ENCODE measurements around the gene CACNB4. TPM values are rescaled to one million over a fixed set of nuclear protein-coding genes. Genes with fewer than 3 reads are reported as not detected.
"Not testable (repeated sequence)": the region's sequence is repeated elsewhere in the genome, so short reads cannot be mapped to it uniquely, and the experiment has no call there.

The CACNB4 gene
- total RNA-seq, 1 experiment from 2014 or later = 0.19 TPM

DNA sequence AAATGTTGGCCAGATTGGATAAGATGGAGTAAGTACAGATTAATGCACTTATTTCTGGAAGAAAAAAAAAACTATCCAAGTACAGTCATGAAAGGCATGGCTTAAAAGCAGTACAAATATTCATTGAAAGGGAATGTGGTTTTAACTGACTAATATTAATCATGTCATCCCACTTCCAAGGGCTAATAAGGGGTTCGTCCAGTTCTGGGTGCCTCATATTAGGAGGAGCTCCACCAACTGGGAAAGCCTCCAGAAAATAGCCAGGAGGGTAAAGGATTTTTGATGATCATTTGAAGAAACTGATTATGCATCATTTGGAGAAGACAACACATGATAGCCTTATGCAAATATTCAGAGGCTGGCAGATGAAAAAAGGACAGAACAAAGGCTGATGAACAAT, 155.4 kb downstream of the CACNB4 start:
- POLR2A ChIA-PET (ENCODE audit: low non-redundant PET) = no interaction called here
- Histone ChIP-seq H3K27ac (ENCODE audit: low read depth, low read length, poor library complexity, severe bottlenecking) (no peak overlapping the region), H3K9me3 (ENCODE audit: low read depth, low read length, poor library complexity, severe bottlenecking) (no peaks in the 10 kb centered on the region), H3K36me3 (ENCODE audit: insufficient read depth, low read length, poor library complexity, severe bottlenecking) (no peaks in the 10 kb centered on the region), H3K27me3 (replicated peaks; ENCODE audit: insufficient read depth, low read depth, low read length, poor library complexity) (peaks cover 4% of the 10 kb centered on the region), H3K4me1 (ENCODE audit: insufficient read depth, low read length, poor library complexity, severe bottlenecking) (no peaks in the 10 kb centered on the region), H3K4me3 (ENCODE audit: low read depth, low read length, poor library complexity, severe bottlenecking) (no peak overlapping the region)
- CTCF ChIA-PET = no interaction called here
- intact Hi-C loops (cut with micrococcal nuclease; ENCODE audit: unreplicated experiment) = no loop called here
- no peak for DNase-seq (ENCODE audit: low spot score)
- no TSS peak for BruUV-seq (replicated peaks)
- TF ChIP-seq, protein P1, sequence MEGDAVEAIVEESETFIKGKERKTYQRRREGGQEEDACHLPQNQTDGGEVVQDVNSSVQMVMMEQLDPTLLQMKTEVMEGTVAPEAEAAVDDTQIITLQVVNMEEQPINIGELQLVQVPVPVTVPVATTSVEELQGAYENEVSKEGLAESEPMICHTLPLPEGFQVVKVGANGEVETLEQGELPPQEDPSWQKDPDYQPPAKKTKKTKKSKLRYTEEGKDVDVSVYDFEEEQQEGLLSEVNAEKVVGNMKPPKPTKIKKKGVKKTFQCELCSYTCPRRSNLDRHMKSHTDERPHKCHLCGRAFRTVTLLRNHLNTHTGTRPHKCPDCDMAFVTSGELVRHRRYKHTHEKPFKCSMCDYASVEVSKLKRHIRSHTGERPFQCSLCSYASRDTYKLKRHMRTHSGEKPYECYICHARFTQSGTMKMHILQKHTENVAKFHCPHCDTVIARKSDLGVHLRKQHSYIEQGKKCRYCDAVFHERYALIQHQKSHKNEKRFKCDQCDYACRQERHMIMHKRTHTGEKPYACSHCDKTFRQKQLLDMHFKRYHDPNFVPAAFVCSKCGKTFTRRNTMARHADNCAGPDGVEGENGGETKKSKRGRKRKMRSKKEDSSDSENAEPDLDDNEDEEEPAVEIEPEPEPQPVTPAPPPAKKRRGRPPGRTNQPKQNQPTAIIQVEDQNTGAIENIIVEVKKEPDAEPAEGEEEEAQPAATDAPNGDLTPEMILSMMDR (conservative IDR thresholded peaks at IDR 0.05; ENCODE audit: low read depth, low read length) = no peak
- no peak for TF ChIP-seq EZH2 (IDR thresholded peaks at IDR 0.05; ENCODE audit: borderline replicate concordance, low read depth, low read length, poor library complexity, severe bottlenecking)

DNA sequence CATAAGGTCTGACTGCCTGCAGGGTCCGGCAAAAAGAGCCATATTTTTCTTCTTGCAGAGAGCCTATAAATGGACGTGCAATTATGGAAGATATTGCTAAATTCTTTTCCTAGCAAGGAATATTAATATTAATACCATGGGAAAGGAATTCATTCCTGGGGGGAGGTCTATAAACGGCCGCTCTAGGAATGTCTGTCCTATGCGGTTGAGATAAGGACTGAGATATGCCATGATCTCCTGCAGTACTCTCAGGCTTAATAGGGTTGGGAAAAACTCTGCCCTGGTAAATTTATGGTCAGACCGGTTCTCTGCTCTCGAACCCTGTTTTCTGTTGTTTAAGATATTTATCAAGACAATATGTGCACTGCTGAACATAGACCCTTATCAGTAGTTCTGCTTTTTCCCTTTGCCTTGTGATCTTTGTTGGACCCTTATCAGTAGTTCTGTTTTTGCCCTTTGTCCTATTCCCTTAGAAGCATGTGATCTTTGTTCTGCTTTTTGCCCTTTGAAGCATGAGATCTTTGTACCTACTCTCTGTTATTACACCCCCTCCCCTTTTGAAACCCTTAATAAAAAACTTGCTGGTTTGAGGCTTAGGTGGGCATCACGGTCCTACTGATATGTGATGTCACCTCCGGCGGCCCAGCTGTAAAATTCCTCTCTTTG, 156.2 kb downstream of the CACNB4 start:
- not testable (repeated sequence) for BruUV-seq (replicated peaks)

DNA sequence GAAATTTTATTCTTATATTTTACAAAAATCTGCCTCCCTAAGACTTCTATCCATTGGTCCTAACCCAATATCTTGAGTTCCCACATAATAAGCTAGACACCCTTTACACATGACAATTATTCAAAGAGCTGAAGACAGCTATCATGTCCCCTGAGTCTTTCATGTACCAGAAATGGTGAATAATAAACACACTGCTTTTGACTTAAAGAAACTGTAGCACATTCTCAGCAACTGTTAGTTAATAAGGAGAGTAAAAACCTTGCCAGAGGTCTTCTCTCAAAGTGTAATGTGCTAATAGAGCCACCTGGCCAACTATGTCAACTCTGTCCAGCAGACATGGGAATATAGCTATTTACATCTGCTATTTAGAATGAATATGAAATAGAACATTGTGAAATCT, 160.9 kb downstream of the CACNB4 start:
- TF ChIP-seq, protein P1 (conservative IDR thresholded peaks at IDR 0.05; ENCODE audit: low read depth, low read length) = no peak
- no peak for TF ChIP-seq EZH2 (IDR thresholded peaks at IDR 0.05; ENCODE audit: borderline replicate concordance, low read depth, low read length, poor library complexity, severe bottlenecking)
- Histone ChIP-seq H3K4me3 (ENCODE audit: low read depth, low read length, poor library complexity, severe bottlenecking) (no peak overlapping the region), H3K27ac (ENCODE audit: low read depth, low read length, poor library complexity, severe bottlenecking) (no peak overlapping the region), H3K9me3 (ENCODE audit: low read depth, low read length, poor library complexity, severe bottlenecking) (no peaks in the 10 kb centered on the region), H3K36me3 (ENCODE audit: insufficient read depth, low read length, poor library complexity, severe bottlenecking) (no peaks in the 10 kb centered on the region), H3K4me1 (ENCODE audit: insufficient read depth, low read length, poor library complexity, severe bottlenecking) (no peaks in the 10 kb centered on the region), H3K27me3 (replicated peaks; ENCODE audit: insufficient read depth, low read depth, low read length, poor library complexity) (peaks cover 8% of the 10 kb centered on the region)
- POLR2A ChIA-PET (ENCODE audit: low non-redundant PET) = no interaction called here
- no peak for DNase-seq (ENCODE audit: low spot score)
- CTCF ChIA-PET = interaction anchor here (0.6 kb wide), 1 partner anchor 166 kb away, joined by 3 read pairs; no protein-coding TSS in a partner anchor
- intact Hi-C loops (cut with micrococcal nuclease; ENCODE audit: unreplicated experiment) = no loop called here
- BruUV-seq (replicated peaks) = no TSS peak

More for the DNA sequence above, 156.2 kb downstream of the CACNB4 start:
- DNase-seq (ENCODE audit: low spot score); H3K9me3 ChIP-seq (ENCODE audit: low read depth, low read length, poor library complexity, severe bottlenecking); intact Hi-C loops (cut with micrococcal nuclease; ENCODE audit: unreplicated experiment); H3K4me1 ChIP-seq (ENCODE audit: insufficient read depth, low read length, poor library complexity, severe bottlenecking); H3K4me3 ChIP-seq (ENCODE audit: low read depth, low read length, poor library complexity, severe bottlenecking); CTCF ChIA-PET; H3K27me3 ChIP-seq (replicated peaks; ENCODE audit: insufficient read depth, low read depth, low read length, poor library complexity); H3K36me3 ChIP-seq (ENCODE audit: insufficient read depth, low read length, poor library complexity, severe bottlenecking); POLR2A ChIA-PET (ENCODE audit: low non-redundant PET); H3K27ac ChIP-seq (ENCODE audit: low read depth, low read length, poor library complexity, severe bottlenecking): not testable (repeated sequence)

DNA sequence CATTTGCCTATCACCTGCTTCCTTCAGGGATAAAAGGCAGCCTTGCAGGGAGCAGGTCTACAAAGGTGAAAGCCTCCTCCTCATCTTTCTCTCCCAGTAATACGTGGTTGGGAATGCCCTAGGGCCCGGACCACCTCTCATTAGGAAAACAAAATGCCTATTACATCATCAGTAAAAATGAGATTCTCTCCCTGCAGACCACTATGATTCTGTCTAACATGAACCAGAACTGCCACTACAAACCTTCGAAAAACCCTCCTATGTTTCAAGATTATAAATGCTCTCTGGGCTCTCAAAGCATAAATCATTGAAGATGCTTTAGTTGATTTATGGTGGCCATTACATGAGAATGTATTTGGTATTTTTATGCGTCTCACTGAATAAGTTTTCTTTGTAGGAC, 162.2 kb downstream of the CACNB4 start:
- POLR2A ChIA-PET (ENCODE audit: low non-redundant PET) = no interaction called here
- H3K4me1 ChIP-seq (ENCODE audit: insufficient read depth, low read length, poor library complexity, severe bottlenecking) = no peaks in the 10 kb centered on the region
- TF ChIP-seq EZH2 (IDR thresholded peaks at IDR 0.05; ENCODE audit: borderline replicate concordance, low read depth, low read length, poor library complexity, severe bottlenecking) = no peak
- TF ChIP-seq, protein P1 (conservative IDR thresholded peaks at IDR 0.05; ENCODE audit: low read depth, low read length) = no peak
- peaks cover 10% of the 10 kb centered on the region for H3K27me3 ChIP-seq (replicated peaks; ENCODE audit: insufficient read depth, low read depth, low read length, poor library complexity)
- CTCF ChIA-PET = no interaction called here
- intact Hi-C loops (cut with micrococcal nuclease; ENCODE audit: unreplicated experiment) = no loop called here
- DNase-seq (ENCODE audit: low spot score) = no peak
- H3K9me3 ChIP-seq (ENCODE audit: low read depth, low read length, poor library complexity, severe bottlenecking) = no peaks in the 10 kb centered on the region
- H3K36me3 ChIP-seq (ENCODE audit: insufficient read depth, low read length, poor library complexity, severe bottlenecking) = no peaks in the 10 kb centered on the region
- H3K4me3 ChIP-seq (ENCODE audit: low read depth, low read length, poor library complexity, severe bottlenecking) = no peak overlapping the region
- H3K27ac ChIP-seq (ENCODE audit: low read depth, low read length, poor library complexity, severe bottlenecking) = no peak overlapping the region
- no TSS peak for BruUV-seq (replicated peaks)

All from A673 (cell line).